HEK293T (cell line): ENCODE measurements around the gene BAHCC1.

Experiments
- CTBP1 ChIP-seq: fragments of 450-650 bp; IDR thresholded peaks from 2 replicates; pipeline ENCODE4 v1.6.1; 2016; ENCODE audit warnings: borderline replicate concordance
- ELF4 ChIP-seq: fragments of 450-650 bp; IDR thresholded peaks from 2 replicates; pipeline ENCODE4 v1.6.1; 2017; ENCODE audit warnings: antibody characterized with exemption
- FOXA1 ChIP-seq: fragments of 450-650 bp; IDR thresholded peaks from 2 replicates; pipeline ENCODE4 v1.6.1; 2016; ENCODE audit warnings: mild to moderate bottlenecking
- FOXM1 ChIP-seq: fragments of 450-650 bp; IDR thresholded peaks from 2 replicates; pipeline ENCODE4 v1.6.1; 2017; ENCODE audit warnings: mild to moderate bottlenecking, borderline replicate concordance
- HDGF ChIP-seq: fragments of 450-650 bp; IDR thresholded peaks from 2 replicates; pipeline ENCODE4 v1.6.1; 2017; ENCODE audit warnings: antibody characterized with exemption, borderline replicate concordance
- L3MBTL2 ChIP-seq: fragments of 450-650 bp; conservative IDR thresholded peaks from 2 replicates; pipeline ENCODE4 v1.6.1; 2016; ENCODE audit warnings: mild to moderate bottlenecking
- NFRKB ChIP-seq: fragments of 450-650 bp; IDR thresholded peaks from 2 replicates; pipeline ENCODE4 v1.6.1; 2016; ENCODE audit warnings: mild to moderate bottlenecking, moderate library complexity
- SP1 ChIP-seq: fragments of 450-650 bp; IDR thresholded peaks from 2 replicates; pipeline ENCODE4 v1.6.1; 2017
- ZNF384 ChIP-seq: fragments of 450-650 bp; IDR thresholded peaks from 2 replicates; pipeline ENCODE4 v1.6.1; 2016
- TF ChIP-seq, protein P1 (sequence below): fragments of 450-650 bp; IDR thresholded peaks from 2 replicates; pipeline ENCODE4 v1.6.1; 2016

- no peak for TF ChIP-seq ZNF384
- TF ChIP-seq SP1 = no peak
- TF ChIP-seq HDGF = no peak
- TF ChIP-seq NFRKB = no peak
- TF ChIP-seq FOXA1 = no peak
- TF ChIP-seq L3MBTL2 = no peak
- no peak for TF ChIP-seq ELF4
- no peak for TF ChIP-seq CTBP1
- no peak for TF ChIP-seq FOXM1
- TF ChIP-seq, protein P1, sequence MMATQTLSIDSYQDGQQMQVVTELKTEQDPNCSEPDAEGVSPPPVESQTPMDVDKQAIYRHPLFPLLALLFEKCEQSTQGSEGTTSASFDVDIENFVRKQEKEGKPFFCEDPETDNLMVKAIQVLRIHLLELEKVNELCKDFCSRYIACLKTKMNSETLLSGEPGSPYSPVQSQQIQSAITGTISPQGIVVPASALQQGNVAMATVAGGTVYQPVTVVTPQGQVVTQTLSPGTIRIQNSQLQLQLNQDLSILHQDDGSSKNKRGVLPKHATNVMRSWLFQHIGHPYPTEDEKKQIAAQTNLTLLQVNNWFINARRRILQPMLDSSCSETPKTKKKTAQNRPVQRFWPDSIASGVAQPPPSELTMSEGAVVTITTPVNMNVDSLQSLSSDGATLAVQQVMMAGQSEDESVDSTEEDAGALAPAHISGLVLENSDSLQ = no peak
These were observed 71.6 kb downstream of the BAHCC1 start for GRCh38 chr17:81466564-81467472.
